Bladder microvascular endothelial cell (primary cell): Measurements from ENCODE around the gene EGR2. TPM values are rescaled to one million over a fixed set of nuclear protein-coding genes. Genes with fewer than 3 reads are reported as not detected.

Source experiments
- total RNA-seq: library from RNA; depleted of rRNA; stranded (reverse); fragments of >200 nt; gene quantifications from 2 replicates; pipeline ENCODE4 v1.2.3, GENCODE V29; 2014

The EGR2 gene
- under 0.01 and 0.25 TPM in 2 replicates for total RNA-seq

GRCh38 chr10:62816331-62817120, at the start of gene EGR2:
Gene EGR2, minus strand, starts transcription at chr10:62816366. Its CDS starts 337 bp downstream, at chr10:62816029.

GRCh38 chr10:62804356-62805230, 11.6 kb downstream of the EGR2 start, which contains the start of gene ADO:
Gene ADO, plus strand, starts transcription at chr10:62804720. Its CDS starts 340 bp downstream, at chr10:62805060.

Other genes with a start within 250 kb of the EGR2 start
- 11.0 and 16.6 TPM in 2 replicates for gene ADO, start 11.6 kb downstream of the EGR2 start, total RNA-seq